ENCODE results near the gene MINK1.
"Not testable (repeated sequence)": the region's sequence is repeated elsewhere in the genome, so short reads cannot be mapped to it uniquely, and the experiment has no call there.

The MINK1 gene

DNA sequence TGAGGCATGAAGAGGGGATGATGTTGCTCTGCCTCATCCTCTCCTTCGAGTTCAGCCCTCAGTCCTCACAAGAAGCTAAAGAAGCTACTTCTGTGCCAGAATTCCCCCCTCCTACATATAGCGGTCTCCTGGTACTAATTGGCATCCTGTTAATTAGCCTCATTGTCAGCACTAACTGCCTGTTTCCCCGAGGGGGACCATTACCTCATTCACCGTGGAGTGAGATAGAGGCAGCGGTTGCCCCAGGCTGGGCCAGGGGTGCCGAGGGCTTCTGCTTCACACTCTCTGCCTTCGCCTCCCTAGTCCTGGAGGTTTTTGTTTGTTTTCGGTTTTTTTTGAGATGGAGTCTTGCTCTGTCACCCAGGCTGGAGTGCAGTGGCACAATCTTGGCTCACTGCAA lies 5.7 kb upstream of the MINK1 start:
- no peaks in the 10 kb centered on the region for H3K9me3 Mint-ChIP-seq
- no peak for DNase-seq (ENCODE audit: low spot score)
- H3K4me3 Mint-ChIP-seq = no peak overlapping the region
- H3K4me1 Mint-ChIP-seq (ENCODE audit: low read depth) = no peaks in the 10 kb centered on the region
- peaks cover 3% of the 10 kb centered on the region for H3K27me3 Mint-ChIP-seq (ENCODE audit: low read depth)
- no peak overlapping the region for H3K27ac Mint-ChIP-seq
- H3K36me3 Mint-ChIP-seq (ENCODE audit: low read depth) = no peaks in the 10 kb centered on the region

DNA sequence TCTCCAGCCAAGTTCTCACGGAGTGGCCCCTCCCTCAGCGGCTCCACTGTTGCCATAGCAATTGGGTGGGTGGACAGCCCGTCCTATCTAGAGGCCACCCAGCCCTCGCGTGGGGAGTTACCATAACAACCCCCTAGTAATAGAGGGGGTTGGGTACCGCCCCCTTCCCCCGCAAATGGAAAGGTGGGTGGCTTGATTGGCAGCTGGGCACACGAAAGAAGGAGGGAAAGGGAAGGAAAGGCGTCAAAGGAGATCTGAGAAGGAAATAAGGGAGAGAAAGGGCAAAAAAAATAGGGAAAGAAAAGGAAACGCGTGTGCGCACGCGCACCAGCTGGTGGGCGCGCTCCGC lies 337 bp upstream of the MINK1 start:
- not testable (repeated sequence) for H3K27me3 Mint-ChIP-seq (ENCODE audit: low read depth); H3K36me3 Mint-ChIP-seq (ENCODE audit: low read depth); DNase-seq (ENCODE audit: low spot score); H3K9me3 Mint-ChIP-seq
- peak overlapping the region; percentile 90 for H3K27ac Mint-ChIP-seq
- H3K4me3 Mint-ChIP-seq = peak overlapping the region; percentile 86
- H3K4me1 Mint-ChIP-seq (ENCODE audit: low read depth) = peaks cover 30% of the 10 kb centered on the region

DNA sequence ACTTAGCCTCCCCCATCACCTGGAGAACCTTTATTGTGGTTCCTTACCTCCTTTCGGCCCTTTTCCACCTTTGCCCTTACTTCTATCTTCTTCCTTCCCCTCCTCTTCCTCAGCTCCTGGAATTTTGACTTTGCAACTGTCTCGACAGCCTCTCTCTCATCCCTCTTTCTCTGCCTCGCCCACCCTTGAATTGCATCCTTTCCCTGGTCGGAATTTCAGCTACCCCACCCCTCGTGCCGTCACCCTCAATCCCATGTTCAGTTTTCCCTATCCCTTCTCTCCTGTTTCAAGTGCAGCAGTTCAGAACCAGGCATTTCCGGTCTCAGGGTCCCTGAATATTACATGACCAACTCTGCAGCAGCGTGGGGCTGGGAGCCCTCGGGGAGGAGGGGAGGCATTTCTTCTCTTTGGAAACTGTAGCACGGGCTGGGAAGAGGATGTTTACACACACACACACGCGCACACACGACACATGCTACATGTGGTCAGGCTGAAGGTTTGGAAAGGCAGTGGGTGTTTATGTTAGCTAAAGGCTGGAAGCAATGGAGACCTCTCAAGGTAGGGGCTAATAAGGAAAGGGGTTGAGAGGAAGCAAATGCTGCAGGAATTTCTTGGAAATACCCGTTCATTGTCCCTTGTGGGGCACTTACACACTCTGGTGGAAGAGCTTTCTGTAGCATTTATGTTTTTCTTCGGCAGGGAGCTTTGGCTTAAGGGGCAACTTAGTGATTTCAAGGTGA lies 971 bp downstream of the MINK1 start:
- Mint-ChIP-seq H3K4me1 (ENCODE audit: low read depth) (peaks cover 33% of the 10 kb centered on the region), H3K9me3 (no peaks in the 10 kb centered on the region), H3K4me3 (peak overlapping the region; percentile 95), H3K27ac (peak overlapping the region; percentile 70), H3K27me3 (ENCODE audit: low read depth) (no peaks in the 10 kb centered on the region), H3K36me3 (ENCODE audit: low read depth) (peaks cover 7% of the 10 kb centered on the region)
- DNase-seq (ENCODE audit: low spot score) = no peak

DNA sequence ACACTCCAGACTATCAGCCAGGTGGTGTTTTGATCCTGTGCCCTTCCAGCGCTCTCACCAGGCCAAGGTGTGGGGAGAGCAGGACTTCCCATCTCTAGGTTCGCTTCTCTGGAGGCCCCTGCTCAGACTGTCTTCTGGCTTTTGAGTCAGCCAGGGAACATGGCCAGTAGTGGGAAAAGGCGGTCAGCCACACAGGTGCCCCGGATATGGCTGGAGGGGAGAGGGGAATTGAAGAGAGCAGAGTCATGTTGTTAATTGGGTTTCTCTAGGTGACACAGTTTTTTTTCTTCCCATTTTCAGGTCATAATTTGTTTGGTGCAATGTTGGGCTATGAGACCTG lies 1.5 kb downstream of the MINK1 start:
- Mint-ChIP-seq H3K36me3 (ENCODE audit: low read depth) (peaks cover 11% of the 10 kb centered on the region), H3K27me3 (ENCODE audit: low read depth) (no peaks in the 10 kb centered on the region), H3K9me3 (no peaks in the 10 kb centered on the region), H3K4me3 (peak overlapping the region; percentile 95), H3K27ac (peak overlapping the region; percentile 70), H3K4me1 (ENCODE audit: low read depth) (peaks cover 39% of the 10 kb centered on the region)
- no peak for DNase-seq (ENCODE audit: low spot score)

DNA sequence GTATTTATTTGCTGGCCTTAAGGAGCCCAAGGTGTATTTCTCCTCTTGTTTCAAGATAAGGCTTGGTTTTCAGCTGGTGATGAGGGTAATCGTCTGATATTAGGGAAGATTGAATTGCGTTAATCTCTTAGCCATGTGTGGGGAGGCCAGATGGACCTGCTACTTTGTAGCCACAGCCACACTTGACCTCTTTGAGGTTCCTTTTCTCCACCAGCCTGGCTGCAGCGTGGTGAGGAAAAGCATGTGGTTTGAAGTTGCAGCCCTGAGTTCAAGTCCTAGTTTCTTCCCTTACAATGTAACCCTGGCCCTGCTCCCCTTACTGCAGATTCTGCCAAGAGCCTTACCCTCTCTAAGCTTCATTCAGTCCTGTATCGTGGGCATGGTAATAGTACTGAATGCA lies 3.1 kb downstream of the MINK1 start:
- Mint-ChIP-seq H3K9me3 (no peaks in the 10 kb centered on the region), H3K4me3 (peak overlapping the region; percentile 95), H3K4me1 (ENCODE audit: low read depth) (peaks cover 53% of the 10 kb centered on the region), H3K36me3 (ENCODE audit: low read depth) (peaks cover 11% of the 10 kb centered on the region), H3K27ac (peak overlapping the region; percentile 42), H3K27me3 (ENCODE audit: low read depth) (no peaks in the 10 kb centered on the region)
- DNase-seq (ENCODE audit: low spot score) = no peak

DNA sequence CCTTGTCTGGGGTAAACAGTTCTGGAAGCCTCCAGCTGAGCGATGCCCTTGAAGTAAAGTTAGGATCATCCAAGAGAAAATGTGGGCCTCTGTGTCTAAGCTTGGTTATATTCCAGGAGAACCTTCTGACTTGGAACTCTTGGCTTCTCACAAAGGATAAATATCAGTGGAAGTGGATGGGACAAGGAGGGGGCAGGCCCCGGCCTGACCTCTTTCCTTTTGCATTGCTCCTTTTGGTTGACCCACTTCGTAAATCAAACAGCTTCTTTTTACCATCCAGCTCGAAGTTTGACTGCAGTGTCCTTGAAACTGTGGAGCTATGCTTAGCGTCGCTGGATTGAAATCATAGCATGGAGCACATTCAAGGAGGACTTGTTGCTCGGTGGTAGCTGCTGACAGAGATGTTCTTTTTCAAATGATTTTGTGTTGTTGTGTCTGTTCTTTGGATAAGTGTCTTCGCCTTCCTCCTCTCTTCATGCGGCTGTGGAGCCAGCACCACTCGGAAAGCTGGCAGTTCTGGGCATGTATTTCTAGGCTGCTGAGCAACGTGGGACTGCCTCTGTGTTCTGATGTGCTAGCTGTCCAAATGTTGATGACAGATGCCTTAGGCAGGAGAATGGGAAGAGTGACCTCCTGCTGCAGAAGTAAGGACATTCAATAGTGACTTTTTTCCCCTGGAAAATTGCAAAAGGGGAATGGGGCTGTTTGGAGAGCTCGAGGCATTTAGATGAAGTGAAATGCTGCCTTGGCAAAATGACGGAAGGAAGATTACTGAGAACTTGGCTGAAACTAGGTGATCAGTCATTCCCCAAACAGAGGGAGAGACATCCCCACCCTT lies 4.5 kb downstream of the MINK1 start:
- Mint-ChIP-seq H3K27ac (no peak overlapping the region), H3K4me3 (no peak overlapping the region), H3K27me3 (ENCODE audit: low read depth) (no peaks in the 10 kb centered on the region), H3K9me3 (no peaks in the 10 kb centered on the region), H3K4me1 (ENCODE audit: low read depth) (peaks cover 57% of the 10 kb centered on the region), H3K36me3 (ENCODE audit: low read depth) (peaks cover 11% of the 10 kb centered on the region)
- no peak for DNase-seq (ENCODE audit: low spot score)

DNA sequence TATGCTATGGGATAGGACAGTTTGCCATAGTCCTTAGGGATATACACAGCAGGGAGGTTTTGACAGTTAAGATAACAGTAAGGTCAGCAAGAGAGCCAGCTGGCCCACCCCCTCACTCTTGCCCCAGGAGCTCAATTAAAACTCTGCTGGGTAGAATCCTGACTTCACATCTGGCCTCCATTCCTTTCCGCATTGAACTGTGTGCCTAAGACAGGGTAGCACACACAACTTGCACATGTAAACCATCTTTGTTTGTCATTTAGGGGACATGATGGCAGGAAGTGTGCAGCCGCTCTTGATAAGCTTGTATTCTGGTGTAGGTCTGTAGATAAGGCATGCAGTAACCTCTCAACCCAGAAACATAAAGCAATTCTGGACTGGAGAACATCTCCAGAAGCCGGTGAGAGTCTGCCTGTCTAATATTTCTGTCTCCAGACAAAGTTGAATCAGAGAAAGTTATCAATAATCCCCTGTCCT lies 5.2 kb downstream of the MINK1 start:
- no peaks in the 10 kb centered on the region for H3K9me3 Mint-ChIP-seq
- no peak overlapping the region for H3K27ac Mint-ChIP-seq
- peaks cover 12% of the 10 kb centered on the region for H3K36me3 Mint-ChIP-seq (ENCODE audit: low read depth)
- no peaks in the 10 kb centered on the region for H3K27me3 Mint-ChIP-seq (ENCODE audit: low read depth)
- DNase-seq (ENCODE audit: low spot score) = no peak
- H3K4me3 Mint-ChIP-seq = no peak overlapping the region
- peaks cover 55% of the 10 kb centered on the region for H3K4me1 Mint-ChIP-seq (ENCODE audit: low read depth)

DNA sequence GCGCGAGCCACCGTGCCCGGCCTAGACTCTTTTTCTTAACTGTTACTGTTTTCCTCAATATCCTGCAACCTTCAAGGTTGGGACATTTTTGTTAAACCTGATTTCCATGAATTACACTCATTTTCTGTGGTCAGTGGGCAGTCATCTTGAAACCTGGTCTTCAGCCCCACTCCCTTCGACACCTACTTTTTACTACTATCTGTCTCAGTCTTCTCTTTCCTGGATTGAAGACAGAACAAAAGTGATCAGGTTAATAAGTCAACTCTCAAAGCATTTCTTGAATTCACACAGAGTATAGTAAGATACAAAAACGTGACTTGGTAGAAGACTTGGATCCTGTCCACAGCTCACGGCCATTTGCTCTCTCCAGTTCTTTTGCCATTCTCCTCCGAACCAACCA lies 6.1 kb downstream of the MINK1 start:
- Mint-ChIP-seq H3K27me3 (ENCODE audit: low read depth) (no peaks in the 10 kb centered on the region), H3K4me1 (ENCODE audit: low read depth) (peaks cover 50% of the 10 kb centered on the region), H3K27ac (no peak overlapping the region), H3K9me3 (no peaks in the 10 kb centered on the region), H3K4me3 (no peak overlapping the region), H3K36me3 (ENCODE audit: low read depth) (peaks cover 12% of the 10 kb centered on the region)
- no peak for DNase-seq (ENCODE audit: low spot score)

DNA sequence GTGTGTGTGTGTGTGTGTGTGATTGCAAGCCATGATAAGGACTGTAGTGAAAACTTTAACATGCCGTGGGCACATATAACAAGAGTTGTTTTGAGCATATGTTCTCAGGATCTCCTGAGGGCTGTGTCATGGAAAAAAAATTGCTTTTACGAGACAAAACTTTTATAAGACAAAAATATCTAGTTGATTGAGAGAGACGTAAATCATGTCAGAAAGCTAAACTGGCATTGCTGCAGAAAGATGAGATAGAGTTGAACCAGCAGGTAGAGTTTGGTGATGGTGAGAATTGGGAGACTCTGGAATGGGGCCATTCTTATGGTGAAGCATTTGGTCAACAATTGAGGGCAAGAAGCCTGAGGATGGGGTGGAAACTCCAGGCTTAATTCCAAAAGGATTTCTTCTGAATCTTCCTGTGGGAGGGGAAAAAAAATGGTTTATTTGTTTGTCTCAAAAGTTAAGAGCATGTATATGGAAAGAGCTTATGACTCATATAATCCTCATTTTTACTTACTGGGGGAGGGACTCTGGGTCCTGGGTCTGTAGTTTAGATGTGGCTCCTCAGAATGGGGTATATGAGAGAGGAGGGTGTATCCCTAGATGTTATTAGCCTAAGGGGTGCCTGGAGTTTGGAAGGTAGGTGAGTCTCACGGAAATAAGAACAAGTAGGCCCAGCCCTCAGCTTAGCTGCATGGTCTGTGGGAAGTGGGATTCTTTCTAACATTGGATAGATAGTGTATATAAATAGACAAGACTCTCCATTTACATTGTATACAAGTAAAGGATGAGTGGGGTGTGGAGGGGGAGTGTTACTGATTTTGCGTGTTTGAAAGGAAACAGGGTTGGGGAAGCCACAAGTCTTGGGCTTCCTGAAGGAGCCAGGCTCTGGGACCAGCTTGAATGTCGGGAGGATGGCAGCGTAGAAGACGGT lies 7.1 kb downstream of the MINK1 start:
- Mint-ChIP-seq H3K4me3 (peak overlapping the region; percentile 1), H3K27me3 (ENCODE audit: low read depth) (no peaks in the 10 kb centered on the region), H3K36me3 (ENCODE audit: low read depth) (peaks cover 11% of the 10 kb centered on the region), H3K27ac (no peak overlapping the region), H3K9me3 (no peaks in the 10 kb centered on the region), H3K4me1 (ENCODE audit: low read depth) (peaks cover 40% of the 10 kb centered on the region)
- DNase-seq (ENCODE audit: low spot score) = no peak

DNA sequence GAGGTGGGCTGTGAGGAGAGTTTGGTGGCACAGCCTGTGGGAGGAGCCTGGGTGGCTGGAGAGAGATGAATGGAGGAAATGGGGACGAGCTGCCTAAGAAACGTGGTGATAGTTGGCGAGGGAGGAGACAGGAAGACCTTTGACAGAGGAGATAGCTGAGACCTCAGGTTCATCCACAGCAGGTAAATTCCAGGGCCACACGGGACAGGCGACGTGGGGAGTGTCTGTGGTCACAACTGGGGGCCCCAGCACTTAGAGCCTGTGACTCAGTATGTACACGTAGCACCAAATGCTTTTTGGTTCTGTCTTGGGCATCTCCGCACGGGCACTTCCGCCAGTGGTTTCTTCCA lies 7.7 kb downstream of the MINK1 start:
- no peaks in the 10 kb centered on the region for H3K9me3 Mint-ChIP-seq
- no peaks in the 10 kb centered on the region for H3K27me3 Mint-ChIP-seq (ENCODE audit: low read depth)
- DNase-seq (ENCODE audit: low spot score) = peak; percentile 10
- H3K27ac Mint-ChIP-seq = no peak overlapping the region
- no peak overlapping the region for H3K4me3 Mint-ChIP-seq
- peaks cover 34% of the 10 kb centered on the region for H3K4me1 Mint-ChIP-seq (ENCODE audit: low read depth)
- peaks cover 11% of the 10 kb centered on the region for H3K36me3 Mint-ChIP-seq (ENCODE audit: low read depth)

DNA sequence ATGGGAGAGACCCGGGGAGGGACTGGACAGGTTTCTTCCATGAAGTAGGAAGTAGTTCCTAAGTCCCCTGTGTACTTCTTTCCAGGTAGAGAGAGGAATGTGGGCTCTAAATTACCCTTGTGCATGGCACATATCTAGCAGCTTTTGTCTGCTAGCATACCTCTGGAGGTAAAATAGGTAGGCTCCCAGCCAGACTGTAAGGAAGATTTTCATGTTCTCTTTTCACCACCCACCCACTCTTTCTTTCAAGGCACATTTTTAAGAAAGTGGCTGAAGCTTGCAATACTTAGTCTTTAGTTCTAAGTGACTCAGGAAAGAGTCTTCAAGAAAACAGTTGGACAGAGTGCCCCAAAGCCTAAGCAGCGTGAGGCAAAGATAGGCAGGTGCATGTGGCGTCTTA lies 9.2 kb downstream of the MINK1 start:
- no peaks in the 10 kb centered on the region for H3K9me3 Mint-ChIP-seq
- H3K4me1 Mint-ChIP-seq (ENCODE audit: low read depth) = peaks cover 28% of the 10 kb centered on the region
- no peak for DNase-seq (ENCODE audit: low spot score)
- H3K27ac Mint-ChIP-seq = no peak overlapping the region
- peaks cover 11% of the 10 kb centered on the region for H3K36me3 Mint-ChIP-seq (ENCODE audit: low read depth)
- H3K27me3 Mint-ChIP-seq (ENCODE audit: low read depth) = no peaks in the 10 kb centered on the region
- H3K4me3 Mint-ChIP-seq = no peak overlapping the region

DNA sequence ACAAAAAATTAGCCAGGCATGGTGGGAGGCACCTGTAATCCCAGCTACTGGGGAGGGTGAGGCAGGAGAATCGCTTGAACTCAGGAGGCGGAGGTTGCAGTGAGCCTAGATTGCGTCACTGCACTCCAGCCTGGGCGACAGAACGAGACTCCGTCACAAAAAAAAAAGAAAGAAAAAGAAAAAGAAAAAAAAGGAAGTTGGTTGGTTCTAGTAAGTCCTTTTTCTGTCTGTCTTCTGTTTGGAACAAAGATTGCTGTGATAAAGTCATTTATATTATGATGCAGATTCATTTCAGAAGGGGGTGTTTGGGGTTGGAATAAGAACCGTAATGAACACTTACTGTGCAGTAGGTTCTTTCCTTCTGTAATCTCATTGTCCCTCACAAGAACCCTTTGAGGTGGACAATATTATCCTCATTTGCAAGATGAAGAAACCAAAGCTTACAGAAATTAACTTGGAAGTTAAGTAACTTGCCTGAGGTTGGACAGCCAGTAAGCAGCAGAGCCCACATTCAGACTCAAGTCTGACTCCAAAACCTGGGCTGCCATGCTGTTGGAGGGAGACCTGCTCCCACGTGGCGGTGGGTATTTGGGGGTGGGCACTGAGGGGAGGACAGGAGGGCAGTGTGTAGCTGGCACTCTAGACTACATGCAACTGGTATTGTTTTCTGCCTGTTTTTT lies 10.3 kb downstream of the MINK1 start:
- DNase-seq (ENCODE audit: low spot score) = no peak

DNA sequence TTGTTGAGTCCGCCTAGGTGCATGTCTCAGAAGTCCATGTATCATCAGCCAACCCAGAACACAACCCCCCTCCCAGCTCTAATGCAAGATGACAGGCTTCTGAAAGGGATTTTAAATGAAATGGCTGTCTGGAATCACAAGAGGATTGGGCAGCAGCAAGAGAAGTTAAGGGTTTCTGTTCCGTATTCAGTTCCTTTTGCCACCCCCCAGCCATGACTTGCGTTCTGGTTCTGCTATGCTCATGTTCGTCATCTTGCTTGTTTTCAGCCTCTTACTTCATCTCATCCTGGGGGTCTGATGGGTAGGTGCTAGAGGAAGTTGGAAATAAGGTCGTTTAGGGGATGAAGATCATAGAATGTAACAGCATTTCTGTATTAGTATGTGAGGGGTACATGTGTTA lies 12.0 kb downstream of the MINK1 start:
- no peaks in the 10 kb centered on the region for H3K9me3 Mint-ChIP-seq
- no peak for DNase-seq (ENCODE audit: low spot score)
- H3K27me3 Mint-ChIP-seq (ENCODE audit: low read depth) = no peaks in the 10 kb centered on the region
- peaks cover 17% of the 10 kb centered on the region for H3K4me1 Mint-ChIP-seq (ENCODE audit: low read depth)
- no peak overlapping the region for H3K27ac Mint-ChIP-seq
- H3K4me3 Mint-ChIP-seq = no peak overlapping the region
- peaks cover 3% of the 10 kb centered on the region for H3K36me3 Mint-ChIP-seq (ENCODE audit: low read depth)

More for the DNA sequence above, 10.3 kb downstream of the MINK1 start:
- Mint-ChIP-seq H3K27ac (no peak overlapping the region), H3K36me3 (ENCODE audit: low read depth) (peaks cover 8% of the 10 kb centered on the region), H3K4me1 (ENCODE audit: low read depth) (peaks cover 26% of the 10 kb centered on the region), H3K4me3 (no peak overlapping the region), H3K27me3 (ENCODE audit: low read depth) (no peaks in the 10 kb centered on the region), H3K9me3 (no peaks in the 10 kb centered on the region)
